H1 (cell line): ENCODE results near the gene MANF. TPM values are rescaled to one million over a fixed set of nuclear protein-coding genes. Genes with fewer than 3 reads are reported as not detected.

Source experiments
- CTCF ChIA-PET: fragments of 300-600 bp; sonication (Branson Sonifier 250); formaldehyde crosslinking; loops from one replicate; lab custom pipeline; 2021; ENCODE audit not compliant: partially characterized antibody; lab: Charles Lee
- POLR2A ChIA-PET: fragments of 300-600 bp; sonication (Branson Sonifier 250); formaldehyde crosslinking; loops from one replicate; lab custom pipeline; 2021; ENCODE audit warnings: inconsistent platforms; ENCODE audit not compliant: partially characterized antibody; lab: Charles Lee
- DNase-seq, 2 experiments: peaks; one replicate each; pipeline versions ENCODE4 v3.0.0 to v3.0.0-alpha.2; 2010 to 2022; ENCODE audit warnings: low spot score in 2 of 2, low read depth in 1 of 2, mixed read lengths in 1 of 2
- FAIRE-seq: peaks from 2 replicates; lab custom pipeline; 2011; peaks lifted over from hg19 to GRCh38; lab: Jason Lieb, UNC
- H2AFZ ChIP-seq: 2 replicates; pipeline ENCODE4 v1.8.1; 2012; ENCODE audit warnings: low read length, inconsistent platforms
- H2AK5ac ChIP-seq: 2 replicates; pipeline ENCODE4 v1.6.1; 2013; ENCODE audit warnings: low read depth, low read length
- H2BK120ac ChIP-seq: replicated peaks from 2 replicates; pipeline ENCODE3; 2013; ENCODE audit warnings: low read depth, low read length, inconsistent platforms
- H2BK12ac ChIP-seq: 2 replicates; pipeline ENCODE4 v1.6.1; 2013; ENCODE audit warnings: low read depth, low read length
- H2BK15ac ChIP-seq: 2 replicates; pipeline ENCODE4 v1.6.1; 2013; ENCODE audit warnings: low read length
- H2BK20ac ChIP-seq: 2 replicates; pipeline ENCODE4 v1.6.1; 2013; ENCODE audit warnings: low read length
- H2BK5ac ChIP-seq: 2 replicates; pipeline ENCODE4 v1.6.1; 2013; ENCODE audit warnings: low read depth, low read length
- H3K14ac ChIP-seq: 2 replicates; pipeline ENCODE4 v1.6.1; 2013; ENCODE audit warnings: inconsistent platforms; ENCODE audit not compliant: insufficient read length
- H3K18ac ChIP-seq: 2 replicates; pipeline ENCODE4 v1.6.1; 2013; ENCODE audit warnings: low read length; ENCODE audit errors: extremely low read depth
- H3K23ac ChIP-seq: 2 replicates; pipeline ENCODE4 v1.6.1; 2013; ENCODE audit warnings: inconsistent platforms; ENCODE audit not compliant: insufficient read length
- H3K23me2 ChIP-seq: 2 replicates; pipeline ENCODE4 v1.6.1; 2013; ENCODE audit warnings: low read depth, low read length
- H3K27ac ChIP-seq: 2 replicates; pipeline ENCODE4 v1.6.1; 2011; ENCODE audit warnings: low read depth, low read length, inconsistent platforms
- H3K27me3 ChIP-seq, 4 experiments: replicated peaks in 1 of 4; 1 replicate in 1 of 4; 2 replicates in 3 of 4; pipeline versions ENCODE4 v1.6.1 to v1.8.1; 2011 to 2013; ENCODE audit warnings: low read length in 3 of 4, mild to moderate bottlenecking in 3 of 4, inconsistent platforms in 2 of 4, mixed read lengths in 2 of 4, moderate library complexity in 1 of 4; ENCODE audit not compliant: control insufficient read depth in 3 of 4, insufficient read depth in 3 of 4; ENCODE audit errors: extremely low read depth in 1 of 4
- H3K36me3 ChIP-seq, 4 experiments: 2 replicates each; pipeline versions ENCODE4 v1.6.1 to v1.8.1; 2011 to 2013; ENCODE audit warnings: mild to moderate bottlenecking in 4 of 4, low read length in 3 of 4, moderate library complexity in 2 of 4, control low read depth in 1 of 4, inconsistent platforms in 1 of 4; ENCODE audit not compliant: insufficient read depth in 4 of 4, control insufficient read depth in 2 of 4
- H3K4ac ChIP-seq: replicated peaks from 2 replicates; pipeline ENCODE3; 2013; ENCODE audit warnings: low read length, low read depth, mixed read lengths, inconsistent platforms; ENCODE audit not compliant: insufficient read length
- H3K4me1 ChIP-seq, 4 experiments: replicated peaks in 1 of 4; 1 replicate in 1 of 4; 2 replicates in 3 of 4; pipeline versions ENCODE4 v1.6.1 to v1.8.1; 2011 to 2013; ENCODE audit warnings: low read length in 3 of 4, inconsistent platforms in 2 of 4, mixed read lengths in 1 of 4; ENCODE audit not compliant: insufficient read depth in 4 of 4, control insufficient read depth in 3 of 4
- H3K4me2 ChIP-seq, 2 experiments: 2 replicates each; pipeline versions ENCODE4 v1.6.1 to v1.8.1; 2011 to 2013; ENCODE audit warnings: low read depth in 2 of 2, low read length in 2 of 2, control low read depth in 1 of 2, inconsistent platforms in 1 of 2, mild to moderate bottlenecking in 1 of 2; ENCODE audit not compliant: insufficient read depth in 1 of 2
- H3K4me3 ChIP-seq, 4 experiments: fragments of 200-600, 300-600 bp in 1 of 4; sonication (generic), shearing (Covaris generic), sonication (Bioruptor Twin) in 1 of 4; 2 replicates each; pipeline versions ENCODE4 v1.5.1 to v1.8.1; 2011 to 2016; ENCODE audit warnings: low read length in 4 of 4, low read depth in 3 of 4, control low read depth in 2 of 4, inconsistent platforms in 2 of 4, mild to moderate bottlenecking in 2 of 4, mixed read lengths in 1 of 4, moderate library complexity in 1 of 4; ENCODE audit not compliant: insufficient read depth in 2 of 4; ENCODE audit errors: extremely low read depth in 1 of 4
- H3K56ac ChIP-seq: replicated peaks from 2 replicates; pipeline ENCODE3; 2013; ENCODE audit warnings: low read depth, mild to moderate bottlenecking, mixed read lengths, low read length, inconsistent platforms; ENCODE audit not compliant: insufficient read length
- H3K79me1 ChIP-seq: 2 replicates; pipeline ENCODE4 v1.6.1; 2013; ENCODE audit warnings: low read depth, low read length, control low read depth
- H3K79me2 ChIP-seq, 2 experiments: 2 replicates each; pipeline versions ENCODE4 v1.6.1 to v1.8.1; 2012 to 2013; ENCODE audit warnings: low read length in 2 of 2, mild to moderate bottlenecking in 2 of 2, inconsistent platforms in 1 of 2; ENCODE audit not compliant: insufficient read depth in 2 of 2, control insufficient read depth in 1 of 2
- H3K9ac ChIP-seq, 4 experiments: replicated peaks in 1 of 4; 1 replicate in 1 of 4; 2 replicates in 3 of 4; pipeline versions ENCODE4 v1.6.1 to v1.8.1; 2011 to 2013; ENCODE audit warnings: low read depth in 3 of 4, low read length in 3 of 4, control low read depth in 2 of 4, mild to moderate bottlenecking in 2 of 4, moderate library complexity in 2 of 4, inconsistent platforms in 1 of 4; ENCODE audit errors: extremely low read depth in 1 of 4
- H3K9me3 ChIP-seq, 2 experiments: 2 replicates each; pipeline versions ENCODE4 v1.6.1 to v1.8.1; 2012 to 2013; ENCODE audit warnings: mild to moderate bottlenecking in 2 of 2, moderate library complexity in 2 of 2, control low read depth in 1 of 2, inconsistent platforms in 1 of 2, low read depth in 1 of 2, low read length in 1 of 2, mixed read lengths in 1 of 2; ENCODE audit not compliant: insufficient read depth in 2 of 2
- H4K20me1 ChIP-seq, 2 experiments: replicated peaks in 1 of 2; 2 replicates each; pipeline versions ENCODE3 to v1.8.1; 2011 to 2013; ENCODE audit warnings: inconsistent platforms in 2 of 2, low read length in 2 of 2, mild to moderate bottlenecking in 1 of 2; ENCODE audit not compliant: insufficient read depth in 2 of 2, control insufficient read depth in 1 of 2
- H4K5ac ChIP-seq: 2 replicates; pipeline ENCODE4 v1.6.1; 2013; ENCODE audit warnings: low read length, low read depth, mixed read lengths, inconsistent platforms; ENCODE audit not compliant: insufficient read length
- H4K8ac ChIP-seq: 2 replicates; pipeline ENCODE4 v1.8.0; 2013; ENCODE audit warnings: mild to moderate bottlenecking, moderate library complexity, low read length, inconsistent platforms; ENCODE audit not compliant: insufficient read depth; ENCODE audit errors: extremely low read depth
- H4K91ac ChIP-seq: replicated peaks from 2 replicates; pipeline ENCODE3; 2013; ENCODE audit warnings: low read length, mixed read lengths, inconsistent platforms; ENCODE audit not compliant: insufficient read length
- POLR2AphosphoS5 ChIP-seq: IDR thresholded peaks from 2 replicates; pipeline ENCODE4 v1.6.1; 2011; ENCODE audit warnings: low read depth, low read length
- TBP ChIP-seq: IDR thresholded peaks from 2 replicates; pipeline ENCODE4 v1.6.1; 2011; ENCODE audit warnings: low read depth, low read length, improper control_type of control experiment
- WGBS, 2 experiments: shearing (Covaris generic) in 1 of 2; methylation state at CpG; one replicate each; pipeline versions ENCODE4 v1.1.6 to v1.1.7; 2013 to 2015; ENCODE audit warnings: low lambda C conversion rate in 2 of 2, mixed read lengths in 2 of 2, inconsistent platforms in 1 of 2, low coverage in 1 of 2, missing lambda C conversion rate in 1 of 2; ENCODE audit not compliant: insufficient replicate concordance in 2 of 2, insufficient coverage in 1 of 2, insufficient read length in 1 of 2; ENCODE audit errors: extremely low coverage in 1 of 2, missing lambda C conversion rate in 1 of 2; 5-methylcytosine and 5-hydroxymethylcytosine counted together
- polyA plus RNA-seq, 7 experiments: library from polyadenylated mRNA; depleted of rRNA in 3 of 7; stranded (reverse) in 5 of 7; unstranded in 2 of 7; fragments of >200 nt in 5 of 7; fragments of 200-250 nt in 2 of 7; gene quantifications; 1 replicate in 5 of 7; 2 replicates in 1 of 7; 4 replicates in 1 of 7; pipeline versions ENCODE4 v1.2.1 to v1.2.3, GENCODE V29; 2011 to 2013; ENCODE audit warnings: missing spikeins in 2 of 7, mixed read lengths in 2 of 7
- total RNA-seq: library from RNA; stranded (reverse); fragmentation: NEBNext Ultra II Directional; extraction: Animal tissue kit (Norgen Biotek cat#: 25700); gene quantifications from 2 replicates; pipeline ENCODE4 v1.2.1, GENCODE V29; 2021

The MANF gene
- total and polyA plus RNA-seq, 2 of the 8 experiments (the other 6 are each of a cell fraction or from before 2014, with no cell fraction given): 37.5 to 159 TPM

DNA sequence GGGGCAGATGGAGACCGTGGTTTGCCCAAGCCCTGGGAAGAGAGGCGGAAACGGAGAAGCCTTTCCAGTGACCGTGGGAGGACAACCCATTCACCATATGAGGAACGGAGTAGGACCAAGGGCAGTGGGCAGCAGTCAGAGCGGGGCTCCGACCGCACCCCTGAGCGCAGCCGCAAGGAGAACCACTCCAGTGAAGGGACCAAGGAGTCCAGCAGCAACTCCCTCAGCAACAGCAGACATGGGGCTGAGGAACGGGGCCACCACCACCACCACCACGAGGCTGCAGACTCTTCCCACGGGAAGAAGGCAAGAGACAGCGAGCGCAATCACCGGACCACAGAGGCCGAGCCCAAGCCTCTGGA, 8.0 kb downstream of the MANF start:
- Histone ChIP-seq H3K36me3 (peaks cover 32 to 77% (median 43%) of the 10 kb centered on the region in 4 experiments), H4K91ac (no peak overlapping the region), H3K9me3 (no peaks in the 10 kb centered on the region; a peak in 1 of 4 replicates), H4K20me1 (peaks cover 38 to 42% of the 10 kb centered on the region in 2 experiments), H3K4me1 (peaks cover 0 to 23% (median 14%) of the 10 kb centered on the region in 4 experiments; a peak in 5 of 7 replicates), H2BK120ac (no peak overlapping the region), H3K27ac (no peak overlapping the region), H3K23ac (no peak overlapping the region), H3K4ac (no peak overlapping the region), H2BK20ac (no peak overlapping the region), H3K4me3 (peak overlapping the region in 1 of 4 experiments; percentile 83; a peak in 2 of 8 replicates), H3K79me2 (peaks cover 22 to 45% of the 10 kb centered on the region in 2 experiments), H3K79me1 (peaks cover 17% of the 10 kb centered on the region), H4K5ac (no peak overlapping the region), H4K8ac (peak overlapping the region; percentile 32; the same call in 1 of the 2 replicates), H2AFZ (no peak overlapping the region), H3K27me3 (no peaks in the 10 kb centered on the region), H3K4me2 (peak overlapping the region; percentile 52 to 89; a peak in 2 of 4 replicates), H3K18ac (no peak overlapping the region), H2AK5ac (no peak overlapping the region), H3K9ac (no peak overlapping the region), H3K23me2 (peaks cover 9% of the 10 kb centered on the region; the same call in 1 of the 2 replicates), H2BK12ac (no peak overlapping the region), H3K56ac (no peak overlapping the region), H3K14ac (no peak overlapping the region), H2BK15ac (no peak overlapping the region), H2BK5ac (0 out of 2 replicates have a peak overlapping the region, but pooled peaks have one; percentile 25)
- POLR2A ChIA-PET: interaction anchor here (1.0 to 2.8 kb wide), 12 partner anchors 8 to 414 kb away, joined by 3 to 9 read pairs (median 6); partner anchors contain the start of genes DCAF1 and MANF
- DNase-seq (no peak), FAIRE-seq (no peak)
- CTCF ChIA-PET: interaction anchor here (1.1 to 2.2 kb wide), 7 partner anchors 10 to 778 kb away, joined by 3 to 8 read pairs (median 4); no protein-coding TSS in a partner anchor
- TF ChIP-seq POLR2AphosphoS5: peak; percentile 36; the same call in 1 of the 2 replicates
- no peak for TF ChIP-seq TBP
- 91% methylated on average over 14 of the region's 17 CpGs; no CpG with 5 or more reads in 1 of the 2 experiments for WGBS, 2 experiments
